ENCODE data around the gene FPR3.
"Not testable (repeated sequence)": the region's sequence is repeated elsewhere in the genome, so short reads cannot be mapped to it uniquely, and the experiment has no call there.

Gene FPR3, protein sequence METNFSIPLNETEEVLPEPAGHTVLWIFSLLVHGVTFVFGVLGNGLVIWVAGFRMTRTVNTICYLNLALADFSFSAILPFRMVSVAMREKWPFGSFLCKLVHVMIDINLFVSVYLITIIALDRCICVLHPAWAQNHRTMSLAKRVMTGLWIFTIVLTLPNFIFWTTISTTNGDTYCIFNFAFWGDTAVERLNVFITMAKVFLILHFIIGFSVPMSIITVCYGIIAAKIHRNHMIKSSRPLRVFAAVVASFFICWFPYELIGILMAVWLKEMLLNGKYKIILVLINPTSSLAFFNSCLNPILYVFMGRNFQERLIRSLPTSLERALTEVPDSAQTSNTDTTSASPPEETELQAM

DNA sequence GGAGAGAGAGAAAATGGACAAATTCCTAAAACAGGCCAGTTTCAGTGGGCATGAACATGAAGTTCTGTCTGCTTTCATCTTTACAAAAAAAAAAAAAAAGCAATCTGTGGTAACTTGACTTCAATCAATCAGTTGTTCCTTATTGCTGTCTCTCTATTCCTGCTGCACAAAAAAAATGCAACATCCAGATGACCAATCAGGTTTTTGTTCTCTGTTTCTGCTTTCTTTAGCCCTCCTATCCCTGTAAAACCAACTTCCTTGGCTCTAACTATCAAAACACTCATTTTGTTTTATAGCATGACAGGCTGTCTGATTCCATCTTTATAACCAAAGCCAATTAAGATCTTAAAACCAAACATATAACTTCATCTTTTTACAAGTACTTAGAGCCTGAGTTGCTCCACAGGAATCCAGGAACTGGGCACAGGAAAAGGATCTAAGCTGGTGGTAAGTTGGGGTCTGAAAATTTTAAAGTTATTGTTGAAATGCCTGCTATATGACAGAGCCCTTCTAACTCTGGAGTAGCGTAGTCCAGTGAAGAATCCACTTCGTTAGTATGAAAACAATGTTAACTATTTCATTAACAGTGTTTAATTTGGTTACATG is at the start of gene FPR3:
FPR3 (plus strand) TSS at position 273 of the 606 bp plus-strand sequence. CDS start 28,592 bp downstream, outside the sequence.
- DNase-seq (ENCODE audit: low spot score): no peak

DNA sequence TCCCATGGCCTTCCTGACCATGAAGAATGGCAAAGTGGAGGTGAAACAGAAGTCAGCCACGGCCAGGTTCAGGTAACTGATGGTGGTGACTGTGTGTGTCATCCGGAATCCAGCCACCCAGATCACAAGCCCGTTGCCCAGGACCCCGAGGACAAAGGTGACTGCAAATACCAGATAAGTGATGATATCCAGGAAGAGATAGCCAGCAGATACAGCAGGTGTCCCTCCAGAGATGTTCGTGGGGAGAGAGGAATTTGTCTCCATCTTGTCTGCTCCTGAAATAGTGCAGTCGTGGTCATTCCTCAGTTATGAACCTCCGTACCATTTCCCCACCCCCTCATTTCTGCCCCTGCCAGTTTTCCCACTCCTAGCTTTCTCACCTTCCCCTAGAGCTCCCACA is 48.2 kb upstream of the FPR3 start:
- DNase-seq (ENCODE audit: low spot score): no peak

DNA sequence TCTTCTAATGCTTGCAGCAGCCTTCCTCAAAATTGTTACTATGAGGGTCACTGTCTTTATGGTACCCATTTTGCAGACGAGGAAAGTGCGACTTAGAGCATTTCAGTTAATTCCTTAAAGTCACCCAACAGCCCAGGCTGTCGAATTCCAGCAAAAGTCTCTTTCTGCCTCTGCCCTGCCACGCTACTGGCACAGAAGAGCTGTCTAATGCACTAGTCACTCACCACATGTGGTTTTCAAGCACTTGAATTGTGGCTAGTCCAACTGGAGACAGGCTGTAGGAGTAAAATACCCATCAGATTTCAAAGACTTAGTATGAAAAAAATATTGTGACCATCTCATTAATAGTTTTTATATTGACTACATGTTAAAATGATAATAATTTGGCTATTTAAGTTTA is 45.0 kb upstream of the FPR3 start:
- DNase-seq (ENCODE audit: low spot score): no peak

DNA sequence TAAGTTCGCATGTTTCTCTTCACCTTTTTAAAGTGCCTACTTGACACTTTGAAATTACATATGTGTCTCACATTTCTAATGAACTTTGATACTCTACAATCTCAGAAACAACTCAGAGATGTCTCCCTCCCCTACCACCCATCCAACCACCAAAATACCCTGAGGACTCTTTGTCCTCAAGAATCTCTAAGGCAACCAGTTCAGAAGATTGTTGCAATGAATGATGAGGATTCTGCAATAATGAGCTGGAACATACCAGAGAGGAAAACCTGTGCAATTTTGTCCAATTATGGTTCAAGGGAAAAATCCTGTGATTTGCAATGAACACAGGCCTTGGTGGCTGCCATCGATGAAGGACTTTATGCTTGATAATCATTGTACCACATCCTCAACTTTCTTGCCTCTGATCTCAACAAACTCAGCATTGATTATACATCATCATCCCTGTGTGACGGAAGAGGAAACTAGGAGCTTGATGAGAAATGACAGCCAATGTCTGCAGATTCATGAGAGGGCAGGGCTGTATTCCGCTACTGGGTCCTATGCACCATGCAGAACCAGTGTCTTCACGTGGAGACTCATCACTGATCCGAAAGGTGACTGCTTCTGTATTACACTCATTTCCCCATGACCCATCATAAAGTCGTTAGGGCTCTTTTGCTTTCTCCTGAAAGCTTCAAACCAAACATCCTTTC is 44.4 kb upstream of the FPR3 start:
- no peak for DNase-seq (ENCODE audit: low spot score)

DNA sequence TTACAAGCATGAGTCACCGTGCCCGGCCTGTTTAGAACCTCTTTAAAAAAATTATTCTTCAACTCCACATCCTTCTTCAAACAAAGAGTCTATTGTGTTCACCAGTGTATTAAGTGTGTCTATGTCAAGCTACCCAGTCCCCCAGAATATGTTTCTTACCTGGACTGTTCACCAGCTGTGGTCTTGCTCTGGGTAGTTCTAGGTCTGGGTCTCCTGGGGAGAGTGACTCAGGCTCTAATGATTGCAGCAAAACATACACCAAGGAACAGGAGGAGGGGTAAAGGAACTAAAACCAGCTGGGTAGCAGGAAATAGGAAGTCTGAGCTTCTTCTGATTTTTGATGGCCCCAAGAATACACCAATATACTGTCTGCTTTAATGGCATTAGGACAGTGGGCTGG is 43.3 kb upstream of the FPR3 start, which contains the start of gene FPR1:
FPR1 (minus strand) TSS at position 224 of the 400 bp plus-strand sequence. CDS start 4,884 bp downstream, outside the sequence.
- peak; percentile 8 for DNase-seq (ENCODE audit: low spot score)

DNA sequence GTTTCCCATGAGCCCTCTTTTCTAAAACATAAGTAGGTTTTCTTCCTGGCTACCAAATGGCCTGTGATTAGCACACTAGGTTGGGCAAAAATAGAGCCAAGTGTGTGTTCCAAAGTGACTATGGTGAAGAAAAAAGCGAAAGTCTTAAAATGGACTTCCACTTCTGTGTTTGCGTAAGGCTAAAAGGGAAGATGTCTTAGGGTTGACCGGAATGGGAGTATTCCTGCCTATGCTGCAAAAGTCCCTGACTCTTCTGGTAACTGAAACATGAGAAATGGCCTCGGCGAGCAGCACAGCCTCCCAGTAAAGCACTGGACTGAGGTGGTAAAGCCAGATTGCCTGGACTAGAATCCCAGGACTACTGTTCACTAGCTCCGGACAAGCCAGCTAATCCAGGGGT is 40.8 kb upstream of the FPR3 start:
- no peak for DNase-seq (ENCODE audit: low spot score)

DNA sequence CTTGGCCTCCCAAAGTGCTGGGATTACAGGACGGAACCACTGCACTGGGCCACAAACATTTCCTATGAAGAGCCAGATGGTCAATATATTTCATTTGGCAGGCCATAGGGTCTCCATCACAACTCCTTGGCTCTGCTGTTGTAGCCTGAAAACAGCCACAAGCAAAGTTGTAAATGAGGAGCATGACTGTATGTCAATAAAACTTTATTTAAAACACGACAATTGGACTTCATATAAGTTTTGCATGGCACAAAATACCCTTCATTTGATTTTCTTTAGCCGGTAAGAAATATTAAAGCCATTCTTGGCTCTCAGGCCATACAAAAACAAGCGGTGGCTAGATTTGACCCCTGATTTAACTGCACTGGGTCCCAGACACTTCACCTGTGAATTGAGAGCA is 40.2 kb upstream of the FPR3 start:
- DNase-seq (ENCODE audit: low spot score): no peak

DNA sequence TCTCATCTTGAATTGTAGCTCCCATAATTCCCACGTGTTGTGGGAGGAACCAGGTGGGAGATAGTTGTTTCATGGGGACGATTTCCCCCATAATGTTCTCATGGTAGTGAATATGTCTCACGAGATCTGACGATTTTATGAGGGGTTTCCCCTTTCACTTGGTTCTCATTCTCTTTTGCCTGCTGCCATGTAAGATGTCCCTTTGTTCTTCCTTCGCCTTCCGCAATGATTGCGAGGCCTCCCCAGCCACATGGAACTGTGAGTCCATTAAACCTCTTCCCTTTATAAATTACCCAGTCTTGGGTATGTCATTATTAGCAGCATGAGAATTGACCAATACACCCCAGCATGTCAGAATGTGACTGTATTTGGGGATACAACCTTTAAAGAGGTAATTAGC is 39.4 kb upstream of the FPR3 start:
- DNase-seq (ENCODE audit: low spot score): no peak

DNA sequence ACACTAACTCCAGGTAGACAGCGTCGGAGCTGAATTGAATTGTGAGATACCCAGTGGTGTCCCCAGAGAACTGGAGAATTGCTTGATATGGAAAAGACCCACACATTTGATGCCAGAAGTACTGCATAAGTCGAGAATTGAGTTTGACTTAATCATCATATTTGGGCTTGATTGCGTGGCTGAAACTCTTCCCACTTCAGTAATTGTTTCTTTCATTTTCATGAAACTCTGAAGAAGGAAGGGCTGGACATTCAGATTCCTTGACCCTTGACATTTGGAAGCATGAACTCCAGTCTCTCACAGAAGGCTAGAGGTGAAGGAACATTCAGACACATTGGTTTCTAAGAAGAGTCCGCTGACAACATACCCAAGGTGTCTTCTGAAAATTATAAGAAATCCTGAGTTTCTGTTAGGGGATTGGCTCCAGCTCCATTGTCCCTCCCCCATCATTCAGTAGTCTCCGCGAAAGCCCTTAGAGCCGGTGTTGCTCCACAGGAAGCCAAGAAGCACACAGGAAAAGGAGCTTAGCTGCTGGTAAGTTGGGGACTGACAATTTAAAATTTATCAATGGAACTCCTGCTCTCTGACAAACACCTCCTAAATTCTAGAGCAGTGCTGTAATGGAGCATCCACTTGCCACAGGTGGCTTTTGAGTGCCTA is 34.1 kb upstream of the FPR3 start, which contains the start of gene FPR2:
FPR2 (plus strand) TSS at position 484 of the 660 bp plus-strand sequence. CDS start 7,479 bp downstream, outside the sequence.
- DNase-seq (ENCODE audit: low spot score): no peak

DNA sequence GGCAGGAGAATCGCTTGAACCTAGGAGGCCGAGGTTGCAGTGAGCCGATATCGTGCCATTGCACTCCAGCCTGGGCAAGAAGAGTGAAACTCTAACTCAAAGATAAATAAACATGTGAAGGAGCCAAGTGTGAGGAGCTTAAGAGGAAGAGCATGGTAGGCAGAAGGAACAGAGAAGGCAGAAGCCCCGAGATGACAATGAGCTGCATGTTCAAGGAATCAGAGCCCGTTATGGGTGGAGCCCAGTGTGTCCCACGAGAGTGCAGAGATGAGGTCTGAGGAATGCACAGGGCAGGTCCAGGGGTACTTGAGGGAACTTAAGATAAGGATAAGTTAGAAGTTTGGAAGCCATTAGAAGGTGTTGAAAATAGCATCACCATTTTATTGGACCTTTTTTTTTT is 33.3 kb upstream of the FPR3 start:
- no peak for DNase-seq (ENCODE audit: low spot score)

DNA sequence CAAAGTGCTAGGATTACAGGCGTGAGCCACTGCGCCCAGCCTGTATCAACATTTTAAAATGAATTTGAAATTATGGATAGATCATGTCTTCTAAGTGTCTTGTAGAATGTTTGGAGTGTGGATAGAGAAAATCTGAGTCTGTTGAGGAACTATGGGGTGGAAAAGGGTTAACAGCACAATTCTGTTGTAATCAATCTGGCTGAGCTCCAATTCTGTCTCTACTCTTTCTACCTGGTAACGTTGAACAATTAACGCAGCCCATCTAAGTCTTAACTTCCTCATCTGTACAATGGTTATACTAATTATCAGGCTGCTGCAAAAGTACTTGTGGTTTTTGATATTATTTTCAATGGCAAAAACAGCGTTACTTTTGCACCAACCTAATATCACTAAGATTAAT is 29.9 kb upstream of the FPR3 start:
- DNase-seq (ENCODE audit: low spot score): no peak

DNA sequence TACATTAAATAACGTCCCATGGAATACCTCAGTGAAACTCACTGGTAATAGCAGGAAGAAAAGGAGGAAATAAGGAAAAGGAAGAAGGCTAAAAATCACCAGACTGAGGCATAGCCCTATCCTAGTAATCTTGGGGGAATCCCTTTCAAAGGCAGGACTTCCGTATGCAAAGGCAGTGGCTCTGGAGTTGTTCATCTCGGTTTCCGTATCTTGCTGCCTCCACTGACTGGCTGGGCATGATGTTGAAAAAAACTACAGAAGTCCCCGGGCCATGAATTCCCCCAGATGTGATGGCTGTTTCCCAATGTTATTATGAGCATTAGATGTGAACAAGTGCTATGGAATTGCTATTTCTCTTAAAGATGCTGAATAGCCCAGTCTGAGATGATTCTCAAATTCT is 28.5 kb upstream of the FPR3 start:
- no peak for DNase-seq (ENCODE audit: low spot score)

DNA sequence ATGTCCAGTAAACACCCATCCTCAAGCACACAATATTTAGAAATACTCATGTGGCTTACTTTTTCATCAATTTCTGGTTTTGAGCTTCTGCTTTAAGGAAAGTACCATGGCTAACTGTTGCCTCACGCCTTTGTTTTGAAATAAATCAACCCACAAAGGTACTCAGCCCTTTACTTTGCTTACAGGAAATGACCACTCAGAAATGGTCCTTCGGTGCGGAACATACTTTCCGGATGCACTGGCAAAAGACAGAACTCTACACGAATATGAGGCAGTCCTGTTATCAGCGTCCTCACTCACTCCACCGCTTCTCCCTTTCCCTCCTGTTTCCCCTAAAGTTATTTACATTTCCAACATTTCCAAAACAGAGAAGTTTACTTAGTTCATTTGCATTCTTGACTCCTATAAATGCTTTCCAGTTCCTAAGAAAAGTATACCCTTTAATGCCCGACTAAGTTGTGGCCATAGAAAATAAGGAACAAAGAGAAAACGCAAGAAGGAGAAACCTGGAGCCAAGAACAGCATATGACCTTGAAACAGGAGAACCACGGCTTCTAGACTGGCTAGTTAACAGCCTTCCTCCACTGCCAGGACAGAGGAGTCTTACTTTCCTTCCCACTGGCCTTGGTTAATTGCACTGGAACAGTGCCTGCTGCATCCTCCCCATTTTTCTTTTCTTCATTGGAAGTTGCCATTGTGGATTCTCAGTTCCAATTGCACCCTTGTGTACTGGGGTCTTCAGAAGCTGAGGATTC is 23.4 kb upstream of the FPR3 start:
- no peak for DNase-seq (ENCODE audit: low spot score)

DNA sequence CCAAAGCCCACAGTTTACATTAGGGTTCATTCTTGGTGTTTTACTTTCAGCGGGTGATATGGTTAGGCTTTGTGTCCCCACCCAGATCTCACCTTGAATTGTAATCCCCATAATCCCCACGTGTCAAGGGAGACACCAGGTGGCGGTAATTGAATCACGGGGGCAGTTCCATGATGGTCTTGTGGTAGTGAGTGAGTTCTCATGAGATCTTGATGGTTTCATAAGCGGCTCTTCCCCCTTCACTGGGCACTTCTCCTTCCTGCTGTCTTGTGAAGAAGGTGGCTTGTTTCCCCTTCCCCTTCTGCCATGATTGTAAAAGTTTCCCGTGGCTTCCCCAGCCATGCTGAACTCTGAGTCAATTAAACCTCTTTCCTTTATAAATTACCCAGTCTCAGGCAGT is 22.0 kb upstream of the FPR3 start:
- no peak for DNase-seq (ENCODE audit: low spot score)

DNA sequence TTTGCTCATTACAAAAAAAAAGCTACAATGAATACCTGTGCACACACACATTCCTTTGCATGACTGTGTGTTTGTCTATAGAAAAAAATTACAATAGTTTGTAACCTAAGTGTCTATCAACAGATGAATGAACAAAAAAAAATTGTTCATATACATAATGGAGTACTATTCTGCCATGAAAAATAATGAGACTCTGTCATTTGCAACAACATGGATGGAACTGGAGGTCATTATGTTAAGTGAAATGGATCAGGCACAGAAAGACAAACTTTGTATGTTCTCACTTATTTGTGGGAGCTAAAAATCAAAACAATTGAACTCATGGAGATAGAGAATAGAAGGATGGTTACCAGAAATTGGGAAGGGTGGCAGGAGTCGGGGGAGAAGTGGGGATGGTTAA is 18.4 kb upstream of the FPR3 start:
- not testable (repeated sequence) for DNase-seq (ENCODE audit: low spot score)

DNA sequence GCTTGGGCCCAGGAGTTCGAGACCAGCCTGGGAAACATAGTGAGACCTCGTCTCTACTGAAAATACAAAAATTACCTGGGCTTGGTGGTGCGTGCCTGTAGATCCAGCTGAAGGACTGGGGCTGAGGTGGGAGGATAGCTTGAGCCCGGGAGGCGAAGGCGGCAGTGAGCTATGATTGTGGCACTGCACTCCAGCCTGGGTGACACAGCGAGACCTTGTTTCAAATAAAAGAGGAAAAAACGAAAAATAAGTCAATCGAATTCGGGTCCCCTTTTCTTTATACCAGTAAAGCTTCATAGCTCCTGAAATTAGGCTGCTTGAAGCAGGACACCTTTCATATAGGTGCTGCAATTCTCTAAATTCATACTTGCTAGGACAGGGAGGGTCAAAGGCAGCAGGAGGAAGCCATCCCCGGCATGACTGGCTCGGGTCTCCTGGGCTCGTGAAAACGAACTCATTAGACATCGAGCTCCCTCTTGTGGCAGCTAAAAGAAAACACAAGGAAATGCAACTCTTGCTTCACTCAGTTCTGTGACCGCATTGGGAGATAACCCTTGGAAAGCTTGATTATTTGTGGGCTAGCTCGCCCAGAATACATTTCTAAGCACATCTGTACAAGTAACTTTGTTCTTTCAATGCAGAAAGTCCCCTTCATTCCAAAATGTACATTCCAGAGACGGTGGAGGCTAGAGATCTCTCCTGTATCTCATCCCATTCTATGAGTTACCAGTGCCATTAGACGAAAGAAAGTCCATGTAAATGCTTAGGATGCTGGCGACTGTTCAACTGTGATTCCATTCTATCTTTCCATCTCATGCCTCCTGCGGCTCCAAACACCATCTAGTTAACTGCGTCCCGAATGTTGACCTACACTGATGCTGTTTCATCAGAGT is 17.1 kb upstream of the FPR3 start:
- peak; percentile 21 for DNase-seq (ENCODE audit: low spot score)

DNA sequence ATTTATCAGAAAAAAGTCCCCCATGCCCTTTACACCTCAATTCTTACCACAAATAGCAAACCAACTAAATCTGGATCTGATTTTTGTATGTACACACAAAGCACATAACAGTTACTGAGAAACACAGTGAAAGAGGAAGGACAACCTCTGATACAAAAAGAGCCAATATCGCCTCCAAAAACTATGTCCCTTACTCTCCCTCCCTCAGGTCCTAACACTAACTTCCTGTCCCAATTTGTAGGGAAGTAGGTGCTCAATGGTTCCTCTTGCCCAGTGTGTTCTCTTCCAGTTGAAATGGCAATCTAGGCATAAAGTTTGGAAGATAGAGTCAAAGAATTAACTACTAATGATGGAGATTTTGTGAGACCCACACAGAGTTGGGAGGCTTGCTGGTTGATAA is 15.8 kb upstream of the FPR3 start:
- DNase-seq (ENCODE audit: low spot score): no peak

DNA sequence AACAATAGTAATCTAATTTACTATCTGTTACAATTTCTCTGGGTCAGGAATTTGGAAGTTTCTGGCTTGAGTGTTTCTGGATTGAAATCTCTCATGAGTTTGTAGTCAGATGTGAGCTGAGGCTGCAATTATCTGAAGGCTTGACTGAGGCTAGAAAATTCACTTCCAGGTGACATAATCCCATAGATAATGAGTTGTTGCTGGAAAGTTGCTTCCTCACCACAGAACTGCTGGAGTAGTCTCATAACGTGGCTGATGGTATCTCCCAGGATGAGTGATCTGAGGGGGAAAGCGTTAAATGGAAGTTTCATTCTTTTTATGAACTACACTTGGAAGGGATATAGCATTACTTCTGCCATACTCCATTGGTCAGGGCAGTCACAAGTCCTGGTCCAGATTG is 15.3 kb upstream of the FPR3 start:
- DNase-seq (ENCODE audit: low spot score): no peak

DNA sequence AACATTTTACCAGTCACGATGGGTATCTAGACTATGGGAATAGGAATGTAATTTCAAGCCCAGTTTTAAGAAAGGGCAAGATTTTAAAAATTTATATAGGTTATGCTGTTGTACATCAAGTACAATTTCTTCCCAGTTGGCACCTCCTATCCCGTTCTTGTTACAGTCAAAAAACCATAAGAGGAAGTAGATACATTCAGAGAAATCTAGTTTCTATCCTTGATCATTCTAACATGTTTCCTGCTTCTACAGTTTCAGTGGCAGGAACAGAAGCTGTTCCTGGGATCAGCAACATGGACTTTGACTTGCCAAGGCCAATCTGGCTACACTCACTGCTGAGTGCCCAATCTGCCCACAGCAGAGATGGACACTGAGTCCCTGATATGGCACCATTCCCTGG is 14.7 kb upstream of the FPR3 start:
- no peak for DNase-seq (ENCODE audit: low spot score)

DNA sequence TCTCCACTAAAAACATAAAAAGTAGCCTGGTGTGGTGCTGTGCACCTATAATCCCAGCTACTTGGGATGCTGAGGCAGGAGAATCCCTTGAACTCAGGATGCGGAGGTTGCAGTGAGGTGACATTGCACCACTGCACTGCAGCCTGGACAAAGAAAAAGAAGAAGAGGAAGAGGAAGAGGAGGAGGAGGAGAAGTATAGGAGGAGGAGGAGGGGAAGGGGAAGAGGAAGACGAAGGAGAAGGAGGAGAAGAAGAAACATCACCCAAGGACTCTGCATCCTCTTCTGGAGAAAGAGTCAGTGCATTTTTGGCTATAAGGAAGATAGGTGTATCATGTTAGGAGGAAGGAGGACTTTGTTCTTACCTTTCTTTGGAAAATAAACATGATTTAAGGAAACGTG is 13.0 kb upstream of the FPR3 start:
- no peak for DNase-seq (ENCODE audit: low spot score)

DNA sequence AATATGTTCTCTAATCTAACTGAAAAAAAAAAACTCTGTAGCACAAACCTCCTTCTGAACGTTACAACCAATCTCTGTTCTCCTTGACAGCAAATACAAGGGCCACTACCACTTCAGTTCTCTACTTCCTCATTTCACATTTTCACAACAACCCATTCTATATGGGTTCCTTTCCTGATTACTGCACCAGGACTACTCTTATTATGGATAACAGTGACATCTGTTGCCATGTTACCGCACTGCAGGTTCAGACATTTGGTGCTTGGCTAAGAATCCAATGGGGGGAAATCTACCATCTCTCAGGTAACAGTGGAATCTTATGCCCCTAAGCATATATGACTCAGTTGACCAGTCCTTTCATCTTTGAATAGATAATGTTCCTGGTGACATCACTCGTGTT is 11.6 kb upstream of the FPR3 start:
- DNase-seq (ENCODE audit: low spot score): no peak

Data from COLO829 (cell line).